NB4 (cell line): Measurements from ENCODE around the gene MTFMT.

Experiments used
- MYC ChIP-seq: IDR thresholded peaks from 2 replicates; pipeline ENCODE4 v1.6.1; 2011; ENCODE audit warnings: low read depth, low read length
- POLR2A ChIP-seq: IDR thresholded peaks from 2 replicates; pipeline ENCODE4 v1.6.1; 2011; ENCODE audit warnings: mild to moderate bottlenecking; ENCODE audit not compliant: insufficient read length; ENCODE audit errors: extremely low read depth
- TF ChIP-seq, protein P1 (sequence below): IDR thresholded peaks from 2 replicates; pipeline ENCODE4 v1.6.1; 2011; ENCODE audit warnings: low read depth, low read length
- TF ChIP-seq, protein P2 (sequence below): IDR thresholded peaks from one replicate; pipeline ENCODE4 v1.5.1; 2012; ENCODE audit warnings: low read depth, low read length

DNA sequence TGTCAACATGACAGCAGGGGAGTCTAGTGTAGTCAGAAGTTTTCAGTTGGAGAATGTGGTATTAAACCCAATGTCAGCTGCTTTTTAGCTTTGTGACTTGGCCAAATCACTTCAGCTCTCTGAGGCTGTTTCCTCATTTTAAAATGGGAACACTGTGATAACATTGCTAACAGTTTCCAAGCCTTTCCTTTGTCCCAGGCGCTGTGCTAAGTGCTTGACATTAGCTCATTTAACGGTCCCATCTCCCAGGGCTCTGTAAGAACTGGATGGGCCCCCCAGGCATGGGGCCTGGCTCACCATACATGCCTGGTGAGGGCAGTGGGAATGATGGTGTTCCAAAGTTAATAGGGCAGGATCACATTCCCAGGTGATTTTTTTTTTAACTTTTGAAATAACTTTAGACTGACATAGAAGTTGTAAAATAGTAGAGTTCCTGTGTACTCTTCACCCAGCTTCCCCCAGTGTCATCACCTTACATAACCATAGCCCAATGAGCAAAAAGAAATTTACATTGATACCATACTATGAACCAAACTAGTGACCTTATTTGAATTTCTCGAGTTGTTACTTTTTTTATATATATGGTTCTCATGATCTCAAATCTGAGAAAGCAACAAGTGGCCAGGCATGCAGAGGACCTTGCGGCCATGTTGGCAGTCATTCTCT lies 30.6 kb upstream of the MTFMT start:
- TF ChIP-seq, protein P1, sequence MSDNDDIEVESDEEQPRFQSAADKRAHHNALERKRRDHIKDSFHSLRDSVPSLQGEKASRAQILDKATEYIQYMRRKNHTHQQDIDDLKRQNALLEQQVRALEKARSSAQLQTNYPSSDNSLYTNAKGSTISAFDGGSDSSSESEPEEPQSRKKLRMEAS = no peak
- TF ChIP-seq, protein P2, sequence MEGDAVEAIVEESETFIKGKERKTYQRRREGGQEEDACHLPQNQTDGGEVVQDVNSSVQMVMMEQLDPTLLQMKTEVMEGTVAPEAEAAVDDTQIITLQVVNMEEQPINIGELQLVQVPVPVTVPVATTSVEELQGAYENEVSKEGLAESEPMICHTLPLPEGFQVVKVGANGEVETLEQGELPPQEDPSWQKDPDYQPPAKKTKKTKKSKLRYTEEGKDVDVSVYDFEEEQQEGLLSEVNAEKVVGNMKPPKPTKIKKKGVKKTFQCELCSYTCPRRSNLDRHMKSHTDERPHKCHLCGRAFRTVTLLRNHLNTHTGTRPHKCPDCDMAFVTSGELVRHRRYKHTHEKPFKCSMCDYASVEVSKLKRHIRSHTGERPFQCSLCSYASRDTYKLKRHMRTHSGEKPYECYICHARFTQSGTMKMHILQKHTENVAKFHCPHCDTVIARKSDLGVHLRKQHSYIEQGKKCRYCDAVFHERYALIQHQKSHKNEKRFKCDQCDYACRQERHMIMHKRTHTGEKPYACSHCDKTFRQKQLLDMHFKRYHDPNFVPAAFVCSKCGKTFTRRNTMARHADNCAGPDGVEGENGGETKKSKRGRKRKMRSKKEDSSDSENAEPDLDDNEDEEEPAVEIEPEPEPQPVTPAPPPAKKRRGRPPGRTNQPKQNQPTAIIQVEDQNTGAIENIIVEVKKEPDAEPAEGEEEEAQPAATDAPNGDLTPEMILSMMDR = no peak
- TF ChIP-seq POLR2A (no peak), MYC (no peak)
